SK-N-MC (cell line): Measurements from ENCODE around the gene PIKFYVE.

Experiments used
- EZH2 ChIP-seq: fragments of 200-600 bp; sonication (generic); IDR thresholded peaks from one replicate; pipeline ENCODE4 v1.6.1; 2017; ENCODE audit warnings: antibody characterized with exemption
- FOXP2 ChIP-seq: optimal IDR thresholded peaks from 2 replicates; pipeline ENCODE3; 2011; ENCODE audit warnings: mild to moderate bottlenecking, moderate library complexity; ENCODE audit not compliant: insufficient read depth; ENCODE audit errors: extremely low read length, control extremely low read depth
- POLR2AphosphoS5 ChIP-seq: IDR thresholded peaks from 2 replicates; pipeline ENCODE4 v1.6.1; 2012; ENCODE audit warnings: mild to moderate bottlenecking, low read depth, low read length, borderline replicate concordance

GRCh38 chr2:208320686-208321085 is 54.6 kb downstream of the PIKFYVE start:
- no peak for TF ChIP-seq EZH2
- no peak for TF ChIP-seq POLR2AphosphoS5
- TF ChIP-seq FOXP2 = no peak
